GM18907 (cell line): Measurements from ENCODE around the gene ZNF687.

Experiments
- ATAC-seq: cut with Tn5 transposase; IDR thresholded peaks from one replicate; pipeline ENCODE4 v1.9.1; 2021; ENCODE audit warnings: mild to moderate bottlenecking, moderate library complexity; ENCODE audit not compliant: unreplicated experiment

ZNF687 gene

GRCh38 chr1:151311589-151312331 is 29.7 kb downstream of the ZNF687 start:
- ATAC-seq: no peak

- no peak for ATAC-seq
Measured at GRCh38 chr1:151312411-151312810, 30.3 kb downstream of the ZNF687 start.

DNA sequence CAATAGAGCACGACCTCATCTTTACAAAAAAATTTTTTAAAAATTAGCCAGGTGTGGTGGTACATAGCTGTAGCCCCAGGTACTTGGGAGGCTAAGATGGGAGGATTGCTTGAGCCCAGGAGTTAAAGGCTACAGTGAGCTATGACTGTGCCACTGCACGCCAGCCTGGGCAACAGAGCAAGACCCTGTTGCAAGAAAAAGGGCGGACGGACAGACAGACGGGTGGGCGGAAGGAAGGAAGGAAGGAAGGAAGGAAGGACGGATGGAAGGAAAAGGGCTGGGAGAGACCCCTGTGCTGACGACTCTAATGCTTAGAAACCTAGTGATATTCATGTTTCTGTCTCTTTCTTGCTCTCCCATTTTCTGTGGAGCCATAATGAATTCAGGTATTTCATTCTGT is 30.7 kb downstream of the ZNF687 start:
- ATAC-seq: no peak

DNA sequence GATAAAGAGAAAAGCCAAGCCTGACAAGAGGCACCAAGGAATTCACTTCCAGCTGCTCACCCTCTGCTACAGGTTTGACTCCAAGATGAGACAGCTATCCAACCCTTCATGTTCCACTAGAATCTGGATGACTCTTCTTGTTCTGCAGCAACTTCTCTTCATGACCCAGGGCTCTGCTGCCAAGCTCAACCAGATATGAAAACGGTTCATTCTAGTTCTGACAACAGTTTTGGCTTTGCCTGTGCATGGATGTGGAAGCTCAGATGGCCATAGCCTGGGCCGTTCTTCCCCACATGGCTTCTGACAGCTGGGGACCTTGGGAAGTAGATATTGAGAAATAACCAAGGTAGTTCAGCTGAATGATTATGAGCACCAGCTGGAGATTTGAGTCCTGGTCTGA is 31.4 kb downstream of the ZNF687 start:
- ATAC-seq: no peak

- ATAC-seq: no peak
Measured at GRCh38 chr1:151314137-151314875, 32.2 kb downstream of the ZNF687 start.

- no peak for ATAC-seq
Measured at GRCh38 chr1:151315565-151316235, 33.6 kb downstream of the ZNF687 start.

DNA sequence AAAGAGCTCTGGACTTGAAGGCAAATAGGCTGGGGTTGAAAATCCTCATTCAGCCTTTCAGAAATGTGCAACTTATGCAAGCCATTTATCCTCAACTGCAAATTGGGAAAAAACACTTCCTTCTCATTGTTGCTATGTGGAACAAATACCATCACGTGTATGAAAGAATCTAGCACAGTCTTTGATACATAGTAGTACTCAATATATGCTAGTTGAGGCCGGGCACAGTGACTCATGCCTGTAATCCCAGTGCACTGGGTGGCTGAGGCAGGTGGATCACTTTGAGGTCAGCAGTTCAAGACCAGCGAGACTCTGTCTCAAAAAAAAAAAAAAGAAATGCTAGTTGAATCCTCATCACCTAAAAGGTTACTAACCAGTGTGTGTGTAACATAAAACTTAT is 36.9 kb downstream of the ZNF687 start:
- no peak for ATAC-seq

DNA sequence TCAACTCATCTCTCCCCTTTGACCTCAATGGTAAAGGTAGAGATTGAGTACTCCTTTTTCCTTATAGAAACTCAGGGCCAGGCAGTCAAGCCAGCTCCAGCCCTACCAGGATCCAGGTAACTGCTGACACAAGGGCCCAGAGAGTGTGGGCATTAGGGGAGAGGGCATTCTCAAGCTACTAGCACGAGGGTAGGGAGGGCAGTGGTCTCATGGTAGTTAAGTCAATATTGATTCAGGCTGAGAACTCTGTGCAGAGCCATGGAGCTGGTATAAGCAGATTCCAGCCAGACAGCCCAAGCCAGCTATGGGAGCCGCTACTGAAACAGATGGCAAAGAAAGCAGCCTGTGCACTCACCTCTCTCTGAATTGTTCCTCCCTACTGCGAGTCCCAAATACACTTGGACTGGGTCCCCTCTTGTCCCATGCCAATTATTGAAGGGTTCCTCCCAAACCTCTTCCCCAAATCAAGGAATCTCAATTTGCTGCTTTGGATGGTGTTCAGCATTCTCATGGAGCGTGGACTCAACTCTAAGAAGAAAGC is 42.4 kb downstream of the ZNF687 start:
- ATAC-seq: no peak

DNA sequence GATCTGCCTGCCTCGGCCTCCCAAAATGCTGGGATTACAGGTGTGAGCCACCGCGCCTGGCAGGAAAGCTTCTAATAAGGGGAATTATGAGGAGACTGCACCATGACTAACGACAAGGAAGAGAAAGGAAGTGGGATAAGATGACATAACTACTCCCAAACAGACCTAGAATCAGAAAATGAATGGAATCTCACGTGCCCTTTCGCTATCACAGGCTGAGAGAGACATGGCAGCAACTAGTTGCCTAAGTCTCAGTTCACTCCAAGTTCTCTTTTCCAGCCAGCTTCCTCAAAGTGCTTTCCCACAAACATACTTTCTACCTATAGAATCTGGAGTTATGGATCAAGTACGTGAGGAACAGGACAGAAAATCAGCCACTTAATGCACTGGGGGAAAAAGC is 43.1 kb downstream of the ZNF687 start:
- no peak for ATAC-seq

DNA sequence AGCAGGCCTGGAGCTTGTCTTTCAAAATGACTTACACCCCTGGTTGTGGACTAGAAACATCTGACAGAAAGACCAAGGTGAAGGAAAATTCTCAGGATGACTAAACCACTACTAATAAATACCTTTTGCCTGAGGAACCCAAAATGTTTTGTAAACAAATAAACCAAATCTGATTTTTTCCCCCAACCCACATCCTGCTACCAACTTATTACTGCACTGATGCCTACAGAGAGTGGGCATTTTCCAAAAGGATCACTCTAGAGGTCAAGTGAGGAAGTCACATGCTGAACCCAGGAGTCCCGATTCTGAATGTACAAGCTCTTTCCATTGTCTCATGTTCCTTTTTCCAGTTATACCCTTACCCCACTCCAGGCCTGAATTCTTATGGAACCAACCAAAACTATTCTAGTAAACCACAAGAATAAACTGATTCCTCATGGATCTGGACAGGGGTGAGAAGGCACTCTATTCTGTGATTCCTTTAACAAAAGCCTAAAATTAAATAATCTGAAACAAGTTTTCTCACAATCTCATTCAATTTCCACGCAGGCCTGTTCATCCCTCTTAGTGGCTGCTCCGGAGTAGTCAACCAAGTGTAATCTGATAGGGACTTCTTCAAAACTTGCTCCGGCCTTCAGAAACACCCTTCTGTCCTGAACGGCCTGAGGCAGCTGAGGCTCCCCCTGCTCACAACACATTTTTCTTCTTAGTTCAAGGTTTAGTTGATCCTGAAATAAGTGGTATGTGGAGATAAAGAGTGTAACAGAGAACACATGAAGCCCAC is 43.7 kb downstream of the ZNF687 start:
- no peak for ATAC-seq

DNA sequence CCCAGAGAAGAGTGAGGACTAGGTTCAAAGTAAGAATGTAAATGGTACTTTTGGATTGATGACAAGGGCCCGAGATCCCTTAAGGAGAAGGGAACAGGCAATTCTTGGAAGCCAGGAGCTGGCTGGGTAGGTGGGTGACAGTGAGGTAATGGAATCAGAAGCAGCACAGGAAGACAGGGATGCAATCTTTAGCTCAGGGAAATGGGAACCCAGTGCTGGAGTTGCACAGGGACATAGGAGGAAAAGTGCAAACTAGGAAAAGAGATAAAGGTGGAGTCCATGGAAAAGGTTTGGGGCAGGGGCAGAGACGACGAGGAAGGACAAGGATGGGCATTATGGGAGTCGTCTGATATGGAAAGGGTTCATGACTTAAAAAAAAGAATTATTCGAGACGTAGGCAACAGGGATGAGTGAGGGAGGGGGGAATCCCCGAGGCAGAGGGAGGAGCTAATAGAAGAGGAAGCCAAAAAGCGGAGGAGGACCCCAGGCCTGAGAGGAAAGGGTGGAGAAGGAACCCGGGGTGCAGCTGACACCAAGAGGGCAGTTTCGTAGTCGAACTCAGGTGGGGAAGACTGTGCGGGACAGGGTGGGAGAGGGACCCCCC is 44.6 kb downstream of the ZNF687 start:
- ATAC-seq: peak; percentile 58

DNA sequence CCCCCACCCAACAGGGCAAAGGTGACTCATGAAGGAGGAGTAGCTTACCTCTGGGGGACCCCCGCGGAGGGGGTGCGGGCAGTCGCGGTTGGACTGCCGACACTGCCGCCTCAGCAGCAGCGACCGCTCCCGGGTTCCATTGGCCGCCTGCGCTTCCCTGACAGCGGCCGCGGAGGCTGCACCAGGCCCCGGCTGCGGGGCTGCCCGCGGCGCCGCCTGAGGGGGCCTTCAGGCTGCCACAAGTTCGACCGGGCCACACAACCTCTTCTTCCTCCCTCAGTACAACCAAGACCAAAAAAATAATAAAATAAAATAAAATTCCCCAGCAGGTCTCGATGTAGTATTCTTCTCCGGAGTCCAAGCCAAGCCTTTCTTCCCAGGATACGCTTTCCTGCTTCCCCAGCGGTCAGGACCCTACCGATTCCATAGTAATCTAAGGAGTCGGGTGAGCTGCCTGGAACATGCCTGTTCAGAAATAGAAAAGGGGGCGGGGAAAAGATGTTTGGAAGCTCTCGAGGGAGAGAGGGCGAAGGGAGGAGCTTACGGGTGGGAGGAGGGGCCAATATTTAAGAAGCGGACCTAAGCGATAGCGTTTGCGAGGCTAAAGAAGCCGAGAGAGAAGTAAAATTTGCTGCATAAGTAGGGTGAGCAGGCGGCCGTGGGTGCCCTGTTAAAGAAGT is 45.3 kb downstream of the ZNF687 start, which contains the start of gene PI4KB:
Gene PI4KB, minus strand, starts transcription at position 194 of the 680 bp plus-strand sequence. CDS start 10,935 bp downstream, outside the sequence.
- ATAC-seq: peak; percentile 82

- peak; percentile 24 for ATAC-seq
Measured at GRCh38 chr1:151327903-151328674, 46.0 kb downstream of the ZNF687 start.

DNA sequence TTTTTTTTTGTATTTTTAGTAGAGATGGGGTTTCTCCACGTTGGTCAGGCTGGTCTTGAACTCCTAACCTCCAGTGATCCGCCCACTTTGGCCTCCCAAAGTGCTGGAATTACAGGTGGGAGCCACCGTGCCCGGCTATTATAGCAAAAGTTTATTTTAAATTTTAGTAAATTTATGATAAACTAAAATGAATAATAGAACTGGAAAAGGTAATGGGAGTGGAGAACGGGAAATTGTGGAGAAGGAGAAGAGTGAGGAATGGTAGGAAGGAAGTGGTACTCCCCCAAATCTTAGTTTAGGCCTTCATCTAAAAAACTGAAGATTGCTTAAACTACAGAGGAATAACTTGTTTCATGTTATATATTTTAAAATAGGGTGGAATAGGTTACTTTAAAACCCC is 52.7 kb downstream of the ZNF687 start:
- ATAC-seq: no peak

DNA sequence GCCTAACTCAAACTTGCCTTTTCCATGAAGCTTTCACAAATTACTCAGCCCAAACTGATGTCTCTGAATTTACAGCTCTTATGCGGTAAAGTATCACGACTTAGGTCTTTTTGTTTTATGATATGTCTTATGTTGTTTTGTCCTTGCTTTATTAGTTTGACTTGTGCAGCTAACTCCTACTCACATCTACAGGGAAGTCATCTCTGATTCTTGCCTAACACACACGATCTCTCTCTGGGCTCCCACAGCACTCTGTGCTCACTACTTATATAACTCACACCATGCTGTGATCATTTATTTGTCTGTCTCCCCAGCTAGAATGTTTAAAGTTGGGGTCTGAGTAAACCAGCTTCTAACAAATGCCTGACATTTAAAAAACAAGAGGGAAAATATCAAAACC is 54.5 kb downstream of the ZNF687 start:
- no peak for ATAC-seq

DNA sequence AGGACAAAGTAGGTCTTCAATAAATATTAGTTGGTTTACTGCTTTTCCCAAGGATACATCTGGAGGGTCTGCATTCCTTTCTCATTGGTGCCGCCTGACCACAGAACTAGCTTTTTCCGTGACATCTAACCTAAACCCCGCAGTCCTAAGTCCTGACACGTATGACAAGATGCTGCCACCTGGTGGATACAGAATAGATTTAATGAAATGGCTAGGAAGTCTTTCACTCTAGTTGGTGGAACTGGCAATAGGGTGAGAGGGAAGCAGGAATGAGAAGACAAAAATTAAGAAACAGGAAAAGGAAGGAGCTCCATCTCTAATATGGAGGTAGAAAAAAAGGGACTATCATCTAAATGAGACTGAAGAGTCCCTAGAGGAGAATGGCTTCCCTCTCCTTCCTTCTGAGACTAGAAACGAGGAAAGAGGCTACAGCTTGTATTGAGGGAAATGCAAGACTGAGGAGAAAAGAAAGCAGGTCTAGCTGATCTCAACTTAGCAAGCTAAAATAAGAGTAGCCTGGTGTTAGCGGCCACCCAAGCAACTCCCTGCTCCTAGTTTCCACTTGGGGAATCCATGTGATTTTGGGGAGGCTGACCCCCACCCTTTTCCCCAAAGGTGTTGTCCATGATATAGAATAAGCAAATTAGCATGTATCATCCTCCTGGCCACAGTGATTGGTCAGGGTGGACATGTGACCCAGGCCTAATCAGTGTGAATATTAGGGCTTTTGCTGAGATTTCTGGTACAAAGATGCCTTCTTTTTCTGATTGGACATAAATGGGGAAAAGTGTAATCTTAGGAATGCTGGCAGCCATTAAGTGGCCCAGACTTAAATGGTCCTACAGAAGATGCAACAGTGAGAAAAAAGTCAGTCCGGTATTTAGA is 59.0 kb downstream of the ZNF687 start:
- ATAC-seq: no peak
